CD14-positive monocyte (primary cell): Measurements from ENCODE around the gene LRRC43. TPM values are rescaled to one million over a fixed set of nuclear protein-coding genes. Genes with fewer than 3 reads are reported as not detected.
A peak's percentile ranks its signal among the peaks of the same experiment; 100 is the strongest.

Source experiments
- DNase-seq, 3 donors: peaks; one replicate each; pipeline ENCODE4 v3.0.0-alpha.2; 2011 to 2022
- H2AFZ ChIP-seq: 2 replicates; pipeline ENCODE4 v1.6.0; 2012; ENCODE audit warnings: mild to moderate bottlenecking, low read depth, low read length, inconsistent platforms; ENCODE audit not compliant: insufficient read depth, poor library complexity, severe bottlenecking
- H3K27ac ChIP-seq, 2 donors: 1 replicate in 1 of 2; 2 replicates in 1 of 2; pipeline ENCODE4 v1.5.1; 2012 to 2013; ENCODE audit warnings: low read length in 2 of 2, control low read depth in 1 of 2, inconsistent platforms in 1 of 2, low read depth in 1 of 2, mild to moderate bottlenecking in 1 of 2
- H3K27me3 ChIP-seq, 2 donors: one replicate each; pipeline versions ENCODE4 v1.6.0 to v1.6.1; 2011 to 2013; ENCODE audit warnings: low read length in 2 of 2; ENCODE audit not compliant: control insufficient read depth in 2 of 2, insufficient read depth in 2 of 2
- H3K36me3 ChIP-seq, 2 donors: replicated peaks in 1 of 2; 1 replicate in 1 of 2; 2 replicates in 1 of 2; pipeline versions ENCODE4 v1.5.1 to v1.6.1; 2012 to 2013; ENCODE audit warnings: low read length in 2 of 2, control low read depth in 1 of 2, inconsistent platforms in 1 of 2, mild to moderate bottlenecking in 1 of 2; ENCODE audit not compliant: insufficient read depth in 2 of 2, control insufficient read depth in 1 of 2
- H3K4me1 ChIP-seq, 2 donors: 1 replicate in 1 of 2; 2 replicates in 1 of 2; pipeline versions ENCODE4 v1.5.1 to v1.6.1; 2012 to 2013; ENCODE audit warnings: low read length in 2 of 2, control low read depth in 1 of 2, inconsistent platforms in 1 of 2, mild to moderate bottlenecking in 1 of 2, moderate library complexity in 1 of 2; ENCODE audit not compliant: insufficient read depth in 2 of 2, control insufficient read depth in 1 of 2
- H3K4me2 ChIP-seq: replicated peaks from 2 replicates; pipeline ENCODE3; 2012; ENCODE audit warnings: low read length, moderate library complexity, mild to moderate bottlenecking; ENCODE audit not compliant: poor library complexity, severe bottlenecking; ENCODE audit errors: extremely low read depth
- H3K4me3 ChIP-seq, 3 experiments: fragments of 200-600 bp in 1 of 3; sonication (generic) in 1 of 3; replicated peaks in 1 of 3; 1 replicate in 2 of 3; 2 replicates in 1 of 3; pipeline ENCODE4 v1.5.1; 2011 to 2013; ENCODE audit warnings: low read length in 3 of 3, mild to moderate bottlenecking in 3 of 3, control low read depth in 2 of 3, low read depth in 2 of 3, inconsistent platforms in 1 of 3, moderate library complexity in 1 of 3
- H3K79me2 ChIP-seq: 2 replicates; pipeline ENCODE4 v1.6.0; 2012; ENCODE audit warnings: mild to moderate bottlenecking, control low read depth, inconsistent platforms, low read length, moderate library complexity; ENCODE audit not compliant: insufficient read depth
- H3K9ac ChIP-seq: 2 replicates; pipeline ENCODE4 v1.6.0; 2017; ENCODE audit warnings: low read length, mild to moderate bottlenecking; ENCODE audit not compliant: insufficient read depth, poor library complexity, severe bottlenecking
- H3K9me3 ChIP-seq, 2 donors: replicated peaks in 1 of 2; 1 replicate in 1 of 2; 2 replicates in 1 of 2; pipeline versions ENCODE4 v1.5.1 to v1.6.1; 2012 to 2013; ENCODE audit warnings: low read length in 2 of 2, control low read depth in 1 of 2; ENCODE audit not compliant: control insufficient read depth in 1 of 2, insufficient read depth in 1 of 2
- H4K20me1 ChIP-seq: 2 replicates; pipeline ENCODE4 v1.6.0; 2012; ENCODE audit warnings: mild to moderate bottlenecking, low read length, control low read depth, moderate library complexity; ENCODE audit not compliant: insufficient read depth
- H3K27ac Mint-ChIP-seq, 7 donors: one replicate each; pipeline ENCODE4 v1.8.0; 2020; ENCODE audit warnings: mild to moderate bottlenecking in 7 of 7, mixed read lengths in 7 of 7, moderate library complexity in 6 of 7, inconsistent platforms in 2 of 7
- H3K27me3 Mint-ChIP-seq, 3 donors: one replicate each; pipeline ENCODE4 v1.8.0; 2021 to 2022; ENCODE audit warnings: low read depth in 3 of 3, mild to moderate bottlenecking in 3 of 3, mixed read lengths in 3 of 3, moderate library complexity in 3 of 3, inconsistent platforms in 1 of 3
- H3K36me3 Mint-ChIP-seq, 2 donors: one replicate each; pipeline ENCODE4 v1.8.0; 2020; ENCODE audit warnings: mixed read lengths in 2 of 2, inconsistent platforms in 1 of 2, mild to moderate bottlenecking in 1 of 2
- H3K4me1 Mint-ChIP-seq: one replicate; pipeline ENCODE4 v1.8.0; 2020; ENCODE audit warnings: mild to moderate bottlenecking, mixed read lengths
- H3K4me3 Mint-ChIP-seq, 2 donors: one replicate each; pipeline ENCODE4 v1.8.0; 2020; ENCODE audit warnings: mild to moderate bottlenecking in 2 of 2, mixed read lengths in 2 of 2, moderate library complexity in 1 of 2
- H3K9me3 Mint-ChIP-seq, 7 donors: one replicate each; pipeline ENCODE4 v1.8.0; 2020 to 2022; ENCODE audit warnings: mixed read lengths in 7 of 7, mild to moderate bottlenecking in 6 of 7, moderate library complexity in 6 of 7, inconsistent platforms in 2 of 7
- WGBS: methylation state at CpG from one replicate; pipeline ENCODE4 v1.1.5; 2013; ENCODE audit warnings: missing lambda C conversion rate; ENCODE audit not compliant: insufficient coverage; 5-methylcytosine and 5-hydroxymethylcytosine counted together
- intact Hi-C, 2 donors: fragments of 100-400 bp; cut with micrococcal nuclease; formaldehyde crosslinking; loops; one replicate each; pipeline versions ENCODE4 v1.15.0 to v1.15.1; 2023
- polyA plus RNA-seq, 3 donors: library from polyadenylated mRNA; depleted of rRNA in 1 of 3; unstranded in 2 of 3; stranded (reverse) in 1 of 3; fragments of 300-500 nt in 2 of 3; fragments of >200 nt in 1 of 3; fragmentation: Illumina TruSeq in 2 of 3; gene quantifications; 1 replicate in 2 of 3; 2 replicates in 1 of 3; pipeline ENCODE4 v1.2.3, GENCODE V29; 2012 to 2021
- TF ChIP-seq, protein P1 (sequence below): fragments of 200-600 bp; IDR thresholded peaks from one replicate; pipeline ENCODE4 v1.8.0; 2022; ENCODE audit warnings: antibody characterized with exemption, mild to moderate bottlenecking

The LRRC43 gene
- polyA plus RNA-seq, 3 donors: 0.19 TPM; not detected in 2

DNA sequence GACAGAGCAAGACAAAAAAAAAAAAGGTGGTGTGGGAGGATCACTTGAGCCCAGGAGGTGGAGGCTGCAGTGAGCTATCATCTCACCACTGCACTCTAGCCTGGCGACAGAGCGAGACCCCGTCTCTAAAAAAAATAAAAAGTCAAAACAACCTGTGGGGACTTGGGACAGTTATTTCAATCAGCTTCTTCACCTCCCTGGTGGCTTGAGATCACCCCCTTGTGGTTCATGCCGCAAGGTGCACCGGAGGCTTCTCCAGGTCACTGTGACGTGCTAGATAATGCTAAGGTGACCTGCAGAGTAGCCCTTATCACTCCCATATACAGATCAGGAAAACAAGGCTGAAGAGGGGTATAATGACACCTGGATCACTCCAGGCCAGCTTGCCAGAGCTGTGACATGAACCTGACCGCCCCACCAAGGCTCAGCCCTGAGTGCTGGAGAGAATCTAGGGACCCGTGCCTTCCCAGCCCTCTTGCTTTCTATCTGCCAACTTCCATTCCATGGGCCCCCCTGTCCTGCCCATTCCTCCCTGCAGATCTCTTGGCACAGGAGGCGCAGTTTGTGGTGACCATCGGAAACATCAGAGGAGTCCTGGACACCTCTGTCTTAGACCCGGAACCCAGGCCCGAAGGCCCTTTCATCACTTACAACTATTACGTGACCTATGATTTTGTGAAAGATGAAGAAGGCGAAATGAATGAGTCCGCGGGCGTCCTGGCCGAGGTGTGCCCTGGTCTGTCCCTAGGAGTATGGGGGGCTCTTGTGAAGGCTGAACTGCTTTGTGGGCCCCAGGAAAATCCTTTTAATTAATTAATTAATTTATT, 8.1 kb downstream of the LRRC43 start:
- DNase-seq: peak in 2 of 3 donors; percentile 34 to 35
- Mint-ChIP-seq H3K9me3 (peaks cover 0 to 5% (median 1%) of the 10 kb centered on the region in 7 donors), H3K27ac (no peak overlapping the region), H3K4me1 (no peaks in the 10 kb centered on the region), H3K4me3 (no peak overlapping the region), H3K27me3 (peaks cover 0 to 7% (median 4%) of the 10 kb centered on the region in 3 donors), H3K36me3 (no peaks in the 10 kb centered on the region)
- Histone ChIP-seq H3K36me3 (no peaks in the 10 kb centered on the region), H3K4me2 (no peak overlapping the region), H3K27me3 (no peaks in the 10 kb centered on the region), H4K20me1 (no peaks in the 10 kb centered on the region), H3K79me2 (no peaks in the 10 kb centered on the region), H3K9ac (no peak overlapping the region), H3K9me3 (no peaks in the 10 kb centered on the region), H2AFZ (no peak overlapping the region), H3K4me1 (no peaks in the 10 kb centered on the region), H3K27ac (no peak overlapping the region), H3K4me3 (no peak overlapping the region)
- TF ChIP-seq, protein P1, sequence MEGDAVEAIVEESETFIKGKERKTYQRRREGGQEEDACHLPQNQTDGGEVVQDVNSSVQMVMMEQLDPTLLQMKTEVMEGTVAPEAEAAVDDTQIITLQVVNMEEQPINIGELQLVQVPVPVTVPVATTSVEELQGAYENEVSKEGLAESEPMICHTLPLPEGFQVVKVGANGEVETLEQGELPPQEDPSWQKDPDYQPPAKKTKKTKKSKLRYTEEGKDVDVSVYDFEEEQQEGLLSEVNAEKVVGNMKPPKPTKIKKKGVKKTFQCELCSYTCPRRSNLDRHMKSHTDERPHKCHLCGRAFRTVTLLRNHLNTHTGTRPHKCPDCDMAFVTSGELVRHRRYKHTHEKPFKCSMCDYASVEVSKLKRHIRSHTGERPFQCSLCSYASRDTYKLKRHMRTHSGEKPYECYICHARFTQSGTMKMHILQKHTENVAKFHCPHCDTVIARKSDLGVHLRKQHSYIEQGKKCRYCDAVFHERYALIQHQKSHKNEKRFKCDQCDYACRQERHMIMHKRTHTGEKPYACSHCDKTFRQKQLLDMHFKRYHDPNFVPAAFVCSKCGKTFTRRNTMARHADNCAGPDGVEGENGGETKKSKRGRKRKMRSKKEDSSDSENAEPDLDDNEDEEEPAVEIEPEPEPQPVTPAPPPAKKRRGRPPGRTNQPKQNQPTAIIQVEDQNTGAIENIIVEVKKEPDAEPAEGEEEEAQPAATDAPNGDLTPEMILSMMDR: peak; percentile 74
- intact Hi-C loops: no loop called here
- WGBS: 100% methylated on average over 2 of the region's 18 CpGs

DNA sequence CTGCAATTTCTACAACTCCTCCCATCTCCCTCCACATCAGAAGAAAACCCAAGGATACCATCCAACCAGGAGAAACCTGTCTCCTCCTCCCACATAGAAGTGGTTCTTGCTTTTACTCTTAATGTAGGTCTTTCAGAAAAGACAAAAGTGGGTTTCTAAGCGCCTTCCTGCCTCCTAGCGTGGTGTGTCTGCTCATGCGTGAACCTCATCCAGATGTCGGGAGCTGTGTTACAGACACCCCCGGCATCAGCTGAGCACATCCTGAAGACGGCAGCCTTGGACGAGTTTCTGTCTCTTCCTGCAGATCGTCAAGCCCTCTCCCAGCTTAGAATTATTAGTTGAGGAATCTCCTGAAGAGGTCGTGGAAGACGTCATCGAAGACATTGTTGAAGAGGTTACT, 9.5 kb downstream of the LRRC43 start:
- H3K27me3 ChIP-seq: no peaks in the 10 kb centered on the region

More for the DNA sequence above, 9.5 kb downstream of the LRRC43 start:
- Histone ChIP-seq H4K20me1 (no peaks in the 10 kb centered on the region), H3K4me2 (no peak overlapping the region), H3K36me3 (no peaks in the 10 kb centered on the region), H3K27ac (no peak overlapping the region), H2AFZ (no peak overlapping the region), H3K4me1 (no peaks in the 10 kb centered on the region), H3K4me3 (no peak overlapping the region), H3K9ac (no peak overlapping the region), H3K9me3 (no peaks in the 10 kb centered on the region), H3K79me2 (no peaks in the 10 kb centered on the region)
- intact Hi-C loops: no loop called here
- H3K9me3 Mint-ChIP-seq: peaks cover 0 to 7% (median 1%) of the 10 kb centered on the region in 7 donors
- H3K4me3 Mint-ChIP-seq: no peak overlapping the region
- H3K4me1 Mint-ChIP-seq: peaks cover 2% of the 10 kb centered on the region
- peaks cover 5 to 6% (median 5%) of the 10 kb centered on the region in 3 donors for H3K27me3 Mint-ChIP-seq
- no peak for DNase-seq
- TF ChIP-seq, protein P1: no peak
- no peaks in the 10 kb centered on the region for H3K36me3 Mint-ChIP-seq
- WGBS: 90% methylated on average over 7 of the region's 11 CpGs
- no peak overlapping the region for H3K27ac Mint-ChIP-seq
